ENCODE data around the gene TTC31. TPM values are rescaled to one million over a fixed set of nuclear protein-coding genes. Genes with fewer than 3 reads are reported as not detected.

The TTC31 gene
- total RNA-seq, 1 experiment from 2014 or later = 25.8 TPM

- intact Hi-C loops (cut with micrococcal nuclease; ENCODE audit: unreplicated experiment) = no loop called here
- Histone ChIP-seq H3K27me3 (replicated peaks; ENCODE audit: insufficient read depth, low read depth, low read length, poor library complexity) (peaks cover 17% of the 10 kb centered on the region), H3K9me3 (ENCODE audit: low read depth, low read length, poor library complexity, severe bottlenecking) (no peaks in the 10 kb centered on the region), H3K36me3 (ENCODE audit: insufficient read depth, low read length, poor library complexity, severe bottlenecking) (peaks cover 14% of the 10 kb centered on the region), H3K4me1 (ENCODE audit: insufficient read depth, low read length, poor library complexity, severe bottlenecking) (peaks cover 13% of the 10 kb centered on the region), H3K27ac (ENCODE audit: low read depth, low read length, poor library complexity, severe bottlenecking) (no peak overlapping the region), H3K4me3 (ENCODE audit: low read depth, low read length, poor library complexity, severe bottlenecking) (no peak overlapping the region)
- BruUV-seq (replicated peaks) = no TSS peak
- TF ChIP-seq EZH2 (IDR thresholded peaks at IDR 0.05; ENCODE audit: borderline replicate concordance, low read depth, low read length, poor library complexity, severe bottlenecking) (no peak), CTCF (conservative IDR thresholded peaks at IDR 0.05; ENCODE audit: low read depth, low read length) (no peak)
- CTCF ChIA-PET = no interaction called here
- DNase-seq (ENCODE audit: low spot score) = no peak
- POLR2A ChIA-PET (ENCODE audit: low non-redundant PET) = no interaction called here
Measured at GRCh38 chr2:74503506-74504475, 20.9 kb downstream of the TTC31 start.

- Histone ChIP-seq H3K9me3 (ENCODE audit: low read depth, low read length, poor library complexity, severe bottlenecking) (no peaks in the 10 kb centered on the region), H3K4me3 (ENCODE audit: low read depth, low read length, poor library complexity, severe bottlenecking) (no peak overlapping the region), H3K36me3 (ENCODE audit: insufficient read depth, low read length, poor library complexity, severe bottlenecking) (peaks cover 14% of the 10 kb centered on the region), H3K27me3 (replicated peaks; ENCODE audit: insufficient read depth, low read depth, low read length, poor library complexity) (peaks cover 9% of the 10 kb centered on the region), H3K4me1 (ENCODE audit: insufficient read depth, low read length, poor library complexity, severe bottlenecking) (peaks cover 13% of the 10 kb centered on the region), H3K27ac (ENCODE audit: low read depth, low read length, poor library complexity, severe bottlenecking) (no peak overlapping the region)
- no TSS peak for BruUV-seq (replicated peaks)
- ChIA-PET POLR2A (ENCODE audit: low non-redundant PET) (no interaction called here), CTCF (no interaction called here)
- TF ChIP-seq EZH2 (IDR thresholded peaks at IDR 0.05; ENCODE audit: borderline replicate concordance, low read depth, low read length, poor library complexity, severe bottlenecking) (no peak), CTCF (conservative IDR thresholded peaks at IDR 0.05; ENCODE audit: low read depth, low read length) (no peak)
- no peak for DNase-seq (ENCODE audit: low spot score)
- intact Hi-C loops (cut with micrococcal nuclease; ENCODE audit: unreplicated experiment) = no loop called here
Measured at GRCh38 chr2:74504591-74504990, 21.7 kb downstream of the TTC31 start.

GRCh38 chr2:74505448-74506246 lies 22.8 kb downstream of the TTC31 start:
- Histone ChIP-seq H3K9me3 (ENCODE audit: low read depth, low read length, poor library complexity, severe bottlenecking) (no peaks in the 10 kb centered on the region), H3K4me3 (ENCODE audit: low read depth, low read length, poor library complexity, severe bottlenecking) (peak overlapping the region; percentile 0), H3K27me3 (replicated peaks; ENCODE audit: insufficient read depth, low read depth, low read length, poor library complexity) (no peaks in the 10 kb centered on the region), H3K36me3 (ENCODE audit: insufficient read depth, low read length, poor library complexity, severe bottlenecking) (peaks cover 14% of the 10 kb centered on the region), H3K27ac (ENCODE audit: low read depth, low read length, poor library complexity, severe bottlenecking) (no peak overlapping the region), H3K4me1 (ENCODE audit: insufficient read depth, low read length, poor library complexity, severe bottlenecking) (peaks cover 13% of the 10 kb centered on the region)
- BruUV-seq (replicated peaks) = no TSS peak
- ChIA-PET POLR2A (ENCODE audit: low non-redundant PET) (no interaction called here), CTCF (no interaction called here)
- TF ChIP-seq CTCF (conservative IDR thresholded peaks at IDR 0.05; ENCODE audit: low read depth, low read length) (no peak), EZH2 (IDR thresholded peaks at IDR 0.05; ENCODE audit: borderline replicate concordance, low read depth, low read length, poor library complexity, severe bottlenecking) (no peak)
- intact Hi-C loops (cut with micrococcal nuclease; ENCODE audit: unreplicated experiment) = loop anchor here (2.0 kb wide), 1 partner anchor 23 kb away; the partner anchor contains the start of genes AUP1 and HTRA2
- DNase-seq (ENCODE audit: low spot score) = no peak
